Small intestine (tissue), 7 donors: ENCODE data around the gene MED29. TPM values are rescaled to one million over a fixed set of nuclear protein-coding genes. Genes with fewer than 3 reads are reported as not detected.

Experiments used
- DNase-seq, 2 donors: peaks; one replicate each; pipeline versions ENCODE4 v3.0.0 to v3.0.0-alpha.2; 2013
- FAIRE-seq: peaks from 2 replicates; lab custom pipeline; 2012; peaks lifted over from hg19 to GRCh38; lab: Jason Lieb, UNC
- H3K27ac ChIP-seq, 3 donors: one replicate each; pipeline ENCODE4 v1.5.1; 2013; ENCODE audit warnings: low read length in 2 of 3, mild to moderate bottlenecking in 2 of 3, control low read depth in 1 of 3, inconsistent platforms in 1 of 3, low read depth in 1 of 3, moderate library complexity in 1 of 3
- H3K27me3 ChIP-seq, 3 donors: one replicate each; pipeline ENCODE4 v1.6.1; 2013; ENCODE audit warnings: low read length in 3 of 3, inconsistent platforms in 1 of 3; ENCODE audit not compliant: control insufficient read depth in 3 of 3, insufficient read depth in 3 of 3
- H3K36me3 ChIP-seq, 3 donors: one replicate each; pipeline ENCODE4 v1.6.1; 2013; ENCODE audit warnings: low read length in 3 of 3, inconsistent platforms in 1 of 3, low read depth in 1 of 3, mild to moderate bottlenecking in 1 of 3, moderate library complexity in 1 of 3; ENCODE audit not compliant: control insufficient read depth in 3 of 3, insufficient read depth in 2 of 3
- H3K4me1 ChIP-seq, 3 donors: one replicate each; pipeline ENCODE4 v1.6.1; 2013; ENCODE audit warnings: low read length in 2 of 3, inconsistent platforms in 1 of 3, low read depth in 1 of 3, mild to moderate bottlenecking in 1 of 3, moderate library complexity in 1 of 3; ENCODE audit not compliant: control insufficient read depth in 3 of 3, insufficient read depth in 2 of 3
- H3K4me3 ChIP-seq, 3 donors: one replicate each; pipeline ENCODE4 v1.5.1; 2013; ENCODE audit warnings: low read length in 3 of 3, control low read depth in 1 of 3, inconsistent platforms in 1 of 3, low read depth in 1 of 3, mild to moderate bottlenecking in 1 of 3, moderate library complexity in 1 of 3
- H3K9me3 ChIP-seq, 2 donors: one replicate each; pipeline ENCODE4 v1.6.1; 2013; ENCODE audit warnings: low read depth in 1 of 2, low read length in 1 of 2; ENCODE audit not compliant: control insufficient read depth in 2 of 2, insufficient read depth in 1 of 2
- WGBS, 3 donors: extraction: QIAGEN DNeasy Blood & Tissue Kit; methylation state at CpG; one replicate each; pipeline ENCODE4 v1.1.7; 2013; 5-methylcytosine and 5-hydroxymethylcytosine counted together
- polyA plus RNA-seq, 4 donors: library from polyadenylated mRNA; stranded (reverse) in 3 of 4; unstranded in 1 of 4; fragments of 200-250 nt in 3 of 4; fragments of 120-200 nt in 1 of 4; gene quantifications; one replicate each; pipeline versions ENCODE4 v1.2.1 to v1.2.3, GENCODE V29; 2013
- donor health status: healthy with polysubstance abuse.
- donor health status: control.
- donor health status: control.
- donor health status: Bipolar disorder and iron deficiency.
- donor health status: healthy.

MED29 gene
- polyA plus RNA-seq, 4 donors: 20.3 to 29.3 (median 23.7) TPM

GRCh38 chr19:39398297-39398864, 7.2 kb downstream of the MED29 start:
- Histone ChIP-seq H3K27me3 (no peaks in the 10 kb centered on the region), H3K4me3 (peak overlapping the region in 1 of 3 donors; percentile 24), H3K9me3 (peaks cover 0 to 6% of the 10 kb centered on the region in 2 donors), H3K27ac (peak overlapping the region; percentile 91 to 100 (median 98)), H3K36me3 (peaks cover 0 to 55% (median 4%) of the 10 kb centered on the region in 3 donors), H3K4me1 (peaks cover 17 to 59% (median 18%) of the 10 kb centered on the region in 3 donors)
- DNase-seq (peak; percentile 83 to 96), FAIRE-seq (no peak)
- 26 to 51% (median 45%) methylated on average over 11 of the region's 11 CpGs for WGBS, 3 donors

GRCh38 chr19:39399668-39400050, 8.5 kb downstream of the MED29 start:
- FAIRE-seq: no peak
- no peak for DNase-seq
- peaks cover 17 to 68% (median 18%) of the 10 kb centered on the region in 3 donors for H3K4me1 ChIP-seq

GRCh38 chr19:39400061-39400460, 8.9 kb downstream of the MED29 start:
- Histone ChIP-seq H3K9me3 (peaks cover 0 to 6% of the 10 kb centered on the region in 2 donors), H3K27ac (peak overlapping the region; percentile 72 to 100 (median 100)), H3K36me3 (peaks cover 0 to 41% (median 3%) of the 10 kb centered on the region in 3 donors), H3K4me1 (peaks cover 17 to 72% (median 22%) of the 10 kb centered on the region in 3 donors), H3K4me3 (no peak overlapping the region), H3K27me3 (no peaks in the 10 kb centered on the region)
- 75 to 80% (median 79%) methylated on average over 4 of the region's 4 CpGs for WGBS, 3 donors
- FAIRE-seq (no peak), DNase-seq (no peak)

More at GRCh38 chr19:39399668-39400050, 8.5 kb downstream of the MED29 start:
- peaks cover 0 to 6% of the 10 kb centered on the region in 2 donors for H3K9me3 ChIP-seq
- 93 to 96% (median 96%) methylated on average over 4 of the region's 4 CpGs for WGBS, 3 donors
- H3K27me3 ChIP-seq: no peaks in the 10 kb centered on the region
- H3K36me3 ChIP-seq: peaks cover 0 to 45% (median 3%) of the 10 kb centered on the region in 3 donors
- no peak overlapping the region for H3K4me3 ChIP-seq
- peak overlapping the region; percentile 72 to 100 (median 100) for H3K27ac ChIP-seq

- Histone ChIP-seq H3K4me3 (no peak overlapping the region), H3K36me3 (peaks cover 0 to 32% (median 0%) of the 10 kb centered on the region in 3 donors), H3K9me3 (peaks cover 0 to 6% of the 10 kb centered on the region in 2 donors), H3K27ac (peak overlapping the region; percentile 97 to 100 (median 100)), H3K4me1 (peaks cover 17 to 82% (median 23%) of the 10 kb centered on the region in 3 donors), H3K27me3 (no peaks in the 10 kb centered on the region)
- no peak for FAIRE-seq
- WGBS, 3 donors: 2 to 45% (median 7%) methylated on average over 4 of the region's 4 CpGs
- DNase-seq: no peak
Observed at GRCh38 chr19:39401070-39401548, 9.9 kb downstream of the MED29 start.

GRCh38 chr19:39401549-39402345, 10.6 kb downstream of the MED29 start:
- FAIRE-seq: no peak
- peaks cover 17 to 85% (median 23%) of the 10 kb centered on the region in 3 donors for H3K4me1 ChIP-seq
- WGBS, 3 donors: 4 to 25% (median 8%) methylated on average over 25 of the region's 25 CpGs

GRCh38 chr19:39402346-39403300, 11.4 kb downstream of the MED29 start:
- FAIRE-seq (no peak), DNase-seq (peak; percentile 93 to 95)
- peaks cover 0 to 6% of the 10 kb centered on the region in 2 donors for H3K9me3 ChIP-seq
- peaks cover 17 to 79% (median 23%) of the 10 kb centered on the region in 3 donors for H3K4me1 ChIP-seq
- 0 to 1% (median 1%) methylated on average over 44 to 59 of the region's 59 CpGs for WGBS, 3 donors
- peak overlapping the region; percentile 97 to 100 (median 100) for H3K27ac ChIP-seq
- H3K27me3 ChIP-seq: no peaks in the 10 kb centered on the region
- peaks cover 1 to 30% (median 2%) of the 10 kb centered on the region in 3 donors for H3K36me3 ChIP-seq
- peak overlapping the region; percentile 22 to 60 (median 51) for H3K4me3 ChIP-seq

More at GRCh38 chr19:39401549-39402345, 10.6 kb downstream of the MED29 start:
- peak; percentile 98 to 100 for DNase-seq
- Histone ChIP-seq H3K4me3 (peak overlapping the region in 1 of 3 donors; percentile 20), H3K36me3 (peaks cover 0 to 30% (median 0%) of the 10 kb centered on the region in 3 donors), H3K9me3 (peaks cover 0 to 6% of the 10 kb centered on the region in 2 donors), H3K27ac (peak overlapping the region; percentile 97 to 100 (median 100)), H3K27me3 (no peaks in the 10 kb centered on the region)

GRCh38 chr19:39403331-39404312, 12.4 kb downstream of the MED29 start:
- Histone ChIP-seq H3K27me3 (no peaks in the 10 kb centered on the region), H3K4me1 (peaks cover 14 to 70% (median 15%) of the 10 kb centered on the region in 3 donors), H3K9me3 (peaks cover 0 to 5% of the 10 kb centered on the region in 2 donors), H3K4me3 (peak overlapping the region; percentile 22 to 60 (median 51)), H3K36me3 (peaks cover 5 to 32% (median 10%) of the 10 kb centered on the region in 3 donors), H3K27ac (peak overlapping the region; percentile 97 to 100 (median 100))
- DNase-seq: peak; percentile 94 to 98
- 1 to 5% (median 2%) methylated on average over 32 to 43 of the region's 43 CpGs for WGBS, 3 donors
- FAIRE-seq: no peak
